Middle frontal gyrus (tissue), 1 donor: ENCODE measurements around the gene TRIM46.
"Not testable (repeated sequence)": the region's sequence is repeated elsewhere in the genome, so short reads cannot be mapped to it uniquely, and the experiment has no call there.

Experiments
- DNase-seq: peaks from one replicate; pipeline ENCODE4 v3.0.0-alpha.2; 2015; ENCODE audit warnings: low spot score; ENCODE audit errors: extremely low spot score

The TRIM46 gene

DNA sequence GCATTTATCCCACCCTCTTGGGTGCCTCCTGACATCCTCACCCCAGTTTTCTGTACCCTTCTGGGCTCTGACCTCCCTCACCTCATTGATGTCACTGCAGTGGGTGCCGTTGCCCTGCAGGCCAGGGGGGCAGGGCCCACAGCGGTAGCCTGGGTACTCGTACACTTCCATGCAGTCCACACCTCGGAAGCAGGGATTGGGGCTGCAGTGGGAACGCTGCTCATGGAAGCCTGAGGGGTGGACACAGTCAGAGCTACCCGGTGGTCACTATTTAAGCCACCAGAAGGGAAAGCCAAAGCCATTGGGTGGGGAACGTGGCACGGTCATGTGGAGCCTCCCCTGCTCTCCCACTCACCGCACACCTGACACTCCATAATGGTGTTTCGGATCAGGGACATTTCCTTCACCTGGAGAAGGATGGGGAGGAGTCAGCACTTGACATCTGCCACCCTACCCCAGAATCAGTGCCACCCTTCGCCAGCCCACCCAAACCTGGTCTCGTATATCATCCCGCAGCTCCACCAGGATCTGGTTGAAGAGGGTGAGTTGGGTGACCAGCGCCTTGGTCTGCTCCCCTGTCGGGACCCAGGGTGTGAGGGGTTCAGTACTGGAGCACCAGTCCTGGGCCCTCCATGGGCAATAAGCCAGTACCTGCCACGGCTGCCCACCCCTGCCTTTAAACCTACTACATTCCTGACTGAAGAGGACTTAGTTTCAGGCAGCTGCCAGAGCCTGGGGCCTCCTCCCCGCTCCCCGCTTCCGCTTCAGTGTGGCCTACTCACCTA lies 29.3 kb downstream of the TRIM46 start:
- DNase-seq, result no peak

DNA sequence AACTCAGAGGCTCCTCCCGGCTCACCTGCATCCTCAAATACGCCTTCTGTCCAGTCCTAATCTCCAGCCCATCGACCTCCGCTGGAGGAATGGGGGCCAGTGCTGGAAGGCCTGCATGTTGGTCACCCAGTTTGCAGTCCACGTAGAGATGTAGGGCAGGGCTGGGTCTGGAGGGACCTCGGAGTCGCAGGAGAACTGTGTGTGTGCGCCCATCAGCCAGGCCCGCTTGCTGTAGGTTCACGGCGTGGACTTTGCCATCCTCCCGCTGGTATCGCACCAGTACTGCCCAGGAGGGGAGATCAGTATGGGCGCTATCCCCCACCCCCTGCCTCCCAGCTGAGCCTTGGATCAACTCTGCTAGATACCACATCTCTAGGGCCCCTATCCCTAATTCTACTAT lies 31.4 kb downstream of the TRIM46 start:
- DNase-seq, result no peak

DNA sequence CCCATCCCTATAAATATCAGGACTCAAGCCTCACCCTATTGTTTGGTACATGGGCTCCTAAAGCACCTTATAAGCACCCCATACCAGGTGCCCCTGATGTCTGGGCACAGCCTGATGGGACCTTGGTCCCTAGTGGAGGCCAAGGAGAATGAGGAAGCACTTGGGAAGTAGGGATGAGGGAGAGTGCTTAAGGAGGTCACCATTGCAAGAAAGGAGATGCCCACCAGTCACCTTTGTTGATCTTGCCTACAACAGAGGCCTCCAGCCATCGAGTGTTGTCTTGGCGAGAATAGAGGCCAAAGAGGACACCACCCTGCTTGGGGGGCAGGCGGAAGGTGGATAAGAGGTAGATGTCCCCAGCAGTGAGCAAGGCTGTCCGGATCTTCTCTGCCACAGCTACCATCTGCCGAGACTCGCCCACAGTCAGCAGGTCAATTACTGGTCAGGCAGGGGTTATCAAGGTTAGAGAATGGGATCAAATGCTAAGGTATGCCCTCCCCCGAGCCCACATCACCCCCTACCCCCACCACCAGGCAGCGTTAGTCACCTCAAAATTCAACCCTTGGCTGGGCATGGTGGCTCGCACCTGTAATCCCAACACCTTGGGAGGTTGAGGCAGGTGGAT lies 32.4 kb downstream of the TRIM46 start:
- DNase-seq, result no peak

DNA sequence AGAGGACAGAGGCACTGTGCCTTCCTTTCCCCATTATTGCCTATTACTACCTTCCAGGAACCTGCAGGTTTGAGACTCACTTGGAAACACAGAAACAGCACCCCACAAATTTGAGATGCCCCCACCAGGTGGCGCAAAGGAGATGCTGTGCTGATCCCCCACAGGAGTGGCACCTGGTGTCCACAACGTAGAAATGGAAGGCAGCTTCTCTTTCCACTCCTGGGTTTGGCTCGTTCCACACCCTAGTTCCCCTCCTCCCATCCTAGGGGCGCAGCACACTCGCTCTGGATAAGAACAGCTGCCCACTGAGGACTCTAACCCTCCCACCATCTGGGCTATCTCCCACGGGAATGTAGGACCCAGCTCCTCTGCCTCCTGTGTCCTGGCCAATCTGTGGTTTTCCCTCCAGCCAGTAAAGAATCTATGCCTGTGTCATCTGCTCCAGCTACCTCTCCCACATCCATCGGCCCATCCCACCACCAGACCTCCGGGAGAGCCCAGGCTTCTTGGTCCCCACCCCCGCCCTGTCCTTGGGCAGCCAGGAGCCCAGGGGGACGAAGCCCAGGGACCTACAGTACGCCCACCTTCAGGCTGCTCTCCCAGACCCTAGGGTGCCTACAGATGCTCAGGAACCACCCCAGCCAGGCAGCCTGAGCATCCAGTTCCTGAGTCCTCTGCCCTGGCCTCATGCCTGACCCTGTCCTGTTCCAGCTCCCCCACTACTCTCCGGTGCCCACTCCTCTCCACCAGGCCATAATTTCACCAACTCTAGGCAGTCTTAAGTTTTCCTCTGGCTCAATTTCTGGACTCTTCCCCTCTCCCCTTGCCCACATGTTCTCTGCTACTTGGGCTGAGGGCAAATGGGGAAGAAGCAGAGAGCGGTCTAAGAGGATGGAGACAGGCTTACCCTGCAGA lies 33.5 kb downstream of the TRIM46 start:
- DNase-seq, result peak; percentile 21

DNA sequence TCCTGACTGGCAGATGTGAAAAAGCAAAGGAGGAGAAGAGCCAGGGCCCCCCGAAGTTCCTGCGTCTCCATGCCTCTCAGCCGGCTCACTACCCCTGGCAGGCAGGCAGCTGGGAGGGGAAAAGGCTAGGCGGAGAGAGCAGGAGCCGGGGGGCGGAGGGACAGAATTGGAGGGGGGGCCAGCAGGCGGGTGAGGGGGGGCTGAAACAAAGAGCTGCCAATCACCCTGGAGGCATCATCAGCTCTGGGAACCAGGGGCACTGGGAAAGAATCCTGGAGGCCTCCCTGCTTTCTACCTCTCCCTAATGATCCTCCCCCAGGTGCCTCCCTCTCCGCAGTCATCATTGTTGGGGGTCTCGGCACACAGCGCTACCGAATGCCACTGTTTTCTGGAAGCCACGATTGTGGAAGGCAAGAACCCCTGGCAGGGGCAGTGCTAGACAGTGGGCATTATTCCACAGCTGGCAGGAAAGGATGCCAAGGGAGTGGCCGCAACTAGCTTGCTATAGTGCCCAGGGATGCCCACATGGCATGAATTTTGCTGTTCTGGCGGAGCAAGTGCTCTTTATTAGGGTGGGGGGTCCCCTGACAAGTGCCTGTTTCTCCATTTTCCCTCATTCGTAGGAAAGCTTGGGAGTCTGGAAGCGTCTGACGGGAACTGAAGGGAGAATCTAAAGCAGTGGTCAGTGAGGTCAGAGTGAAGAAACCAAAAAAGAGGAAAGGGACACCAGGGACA lies 34.3 kb downstream of the TRIM46 start, which contains the start of gene THBS3:
THBS3 (minus strand) TSS at position 92 of the 735 bp plus-strand sequence; CDS start at position 71, 21 bp downstream.
- DNase-seq, result no peak

DNA sequence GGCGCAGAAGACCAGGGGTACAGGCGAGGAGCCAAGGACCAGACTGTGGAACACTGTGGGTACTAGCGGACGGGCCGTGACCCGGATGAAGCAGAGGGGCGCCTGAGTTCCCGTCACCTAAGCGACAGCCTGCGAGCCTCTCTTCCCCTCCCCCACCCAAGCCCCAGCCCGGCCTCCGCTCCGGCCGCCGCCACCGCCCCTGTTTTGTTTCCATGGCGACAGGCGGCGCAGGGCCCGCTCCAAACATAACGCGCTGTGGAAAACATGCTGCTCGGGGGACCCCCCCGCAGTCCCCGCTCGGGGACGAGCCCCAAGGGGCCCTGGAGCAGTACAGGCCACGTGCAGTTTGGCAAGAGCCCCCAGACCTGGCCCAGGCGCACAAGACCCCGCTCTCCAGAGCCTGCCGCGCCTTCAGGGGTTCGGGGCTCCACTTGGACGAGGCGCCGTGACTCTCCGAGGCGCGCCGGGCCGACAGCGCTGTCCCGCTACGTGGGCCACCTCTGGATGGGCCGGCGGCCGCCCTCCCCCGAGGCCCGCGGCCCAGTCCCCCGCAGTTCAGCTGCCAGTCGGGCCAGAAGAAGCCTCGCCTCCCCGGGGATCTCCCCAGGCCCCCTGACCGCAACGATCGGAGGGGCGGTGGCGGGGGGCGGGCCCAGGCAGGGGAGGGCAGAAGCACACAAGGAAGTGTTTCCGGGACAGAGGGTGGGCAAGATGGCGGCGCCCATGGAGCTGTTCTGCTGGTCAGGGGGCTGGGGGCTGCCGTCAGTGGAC lies 35.1 kb downstream of the TRIM46 start, which contains the start of gene MTX1:
MTX1 (plus strand) TSS at position 155 of the 771 bp plus-strand sequence; CDS start at position 265, 110 bp downstream.
- peak; percentile 58 for DNase-seq

DNA sequence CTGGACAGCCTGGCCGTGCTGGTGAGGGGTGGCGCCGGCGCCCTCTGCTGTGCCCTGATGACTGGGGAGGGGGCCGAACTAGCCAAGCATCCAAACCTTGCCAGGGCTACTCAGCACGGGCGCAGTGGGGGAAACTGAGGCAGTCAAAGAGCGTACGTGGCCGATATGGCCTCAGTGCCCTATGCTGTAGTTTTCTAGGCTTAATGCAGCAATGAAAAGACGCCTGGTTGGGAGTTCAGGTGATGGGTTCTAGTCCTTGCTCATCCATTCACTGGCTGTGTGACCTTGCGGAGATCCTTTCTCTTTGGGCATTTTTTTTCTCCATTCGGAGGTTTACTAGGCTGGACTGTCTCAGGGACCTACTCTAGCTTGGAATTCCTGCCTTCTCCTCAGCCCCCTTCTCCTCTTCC lies 35.7 kb downstream of the TRIM46 start:
- DNase-seq, result no peak

DNA sequence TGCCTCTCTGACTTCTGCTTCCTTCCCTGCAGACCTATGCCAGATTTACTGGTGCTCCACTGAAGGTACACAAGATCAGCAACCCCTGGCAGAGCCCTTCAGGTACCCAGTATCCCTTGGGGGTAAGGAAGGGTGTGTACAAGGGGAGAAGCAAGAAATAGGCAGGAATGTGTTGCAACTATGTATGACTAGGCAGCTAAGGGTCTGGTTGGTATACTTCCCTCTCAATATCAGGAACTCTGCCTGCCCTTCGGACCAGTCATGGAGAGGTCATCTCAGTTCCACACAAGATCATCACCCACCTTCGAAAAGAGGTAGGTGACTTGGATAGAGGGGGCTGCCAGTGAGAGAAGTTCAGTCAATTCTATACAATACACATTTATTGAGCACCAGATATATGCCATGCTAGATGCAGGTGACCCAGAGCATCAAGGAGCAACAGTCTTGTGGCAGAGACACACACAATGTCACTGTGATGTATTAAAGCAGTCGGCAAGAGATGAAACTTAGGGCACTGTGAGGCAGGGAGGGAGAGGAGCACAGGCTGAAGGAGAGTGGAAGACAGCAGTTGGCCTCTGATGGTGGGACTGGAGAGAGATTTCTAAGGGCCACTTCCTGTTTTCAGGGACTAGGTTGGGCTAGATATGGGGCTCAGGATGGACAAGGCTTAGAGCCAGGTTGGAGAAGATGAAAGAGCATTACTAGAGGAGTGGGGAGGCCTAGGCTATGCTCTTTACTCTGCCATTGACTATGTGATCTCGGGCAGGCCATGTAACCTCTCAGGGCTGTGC lies 36.9 kb downstream of the TRIM46 start:
- DNase-seq, result no peak

DNA sequence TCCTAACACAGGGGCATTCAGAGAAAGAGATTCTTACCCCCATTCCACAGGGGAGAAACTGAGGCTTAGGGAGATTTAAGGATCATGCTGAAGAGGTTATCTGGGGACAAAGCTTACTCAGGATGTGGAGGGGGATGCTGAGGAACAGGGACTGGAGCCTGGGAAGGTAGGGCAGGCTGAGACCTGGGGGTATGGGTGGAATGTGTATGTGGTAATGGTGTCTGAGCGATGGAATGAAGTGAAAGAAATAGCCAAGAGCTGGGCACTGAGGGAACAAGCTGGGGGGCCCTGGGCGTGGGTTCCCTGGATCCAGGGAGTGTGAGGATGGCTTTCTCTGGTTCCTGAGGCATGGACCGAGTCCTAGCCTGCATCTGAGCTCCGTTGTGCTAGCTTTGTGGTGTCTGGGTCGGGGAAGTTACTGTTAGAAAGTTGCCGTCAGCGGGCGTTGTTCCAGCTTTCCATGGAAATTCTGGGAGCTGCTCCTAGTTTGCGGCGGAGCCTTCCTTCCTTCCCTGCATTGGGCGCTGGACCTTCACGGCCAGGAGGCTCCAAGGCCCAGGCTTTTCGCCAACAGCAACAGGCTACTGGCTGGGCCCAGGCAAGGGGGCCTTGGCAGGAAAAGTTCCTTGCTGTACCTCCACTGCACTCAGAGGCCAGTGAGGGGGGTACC lies 37.9 kb downstream of the TRIM46 start:
- not testable (repeated sequence) for DNase-seq

DNA sequence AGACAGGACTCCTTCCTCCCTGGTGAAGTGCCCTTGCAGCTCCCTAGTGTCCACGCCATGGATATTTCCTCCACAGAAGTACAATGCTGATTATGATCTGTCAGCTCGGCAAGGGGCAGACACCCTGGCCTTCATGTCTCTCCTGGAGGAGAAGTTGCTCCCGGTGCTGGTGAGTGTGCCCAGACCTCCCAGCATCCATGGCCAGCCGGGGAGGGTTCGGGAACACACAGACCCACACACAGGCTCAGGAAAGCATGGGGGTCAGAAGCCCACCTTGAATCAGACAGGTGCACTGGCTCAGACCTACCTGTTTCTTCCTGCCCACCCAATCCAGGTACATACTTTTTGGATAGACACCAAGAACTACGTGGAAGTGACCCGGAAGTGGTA lies 38.4 kb downstream of the TRIM46 start:
- DNase-seq, result not testable (repeated sequence)

DNA sequence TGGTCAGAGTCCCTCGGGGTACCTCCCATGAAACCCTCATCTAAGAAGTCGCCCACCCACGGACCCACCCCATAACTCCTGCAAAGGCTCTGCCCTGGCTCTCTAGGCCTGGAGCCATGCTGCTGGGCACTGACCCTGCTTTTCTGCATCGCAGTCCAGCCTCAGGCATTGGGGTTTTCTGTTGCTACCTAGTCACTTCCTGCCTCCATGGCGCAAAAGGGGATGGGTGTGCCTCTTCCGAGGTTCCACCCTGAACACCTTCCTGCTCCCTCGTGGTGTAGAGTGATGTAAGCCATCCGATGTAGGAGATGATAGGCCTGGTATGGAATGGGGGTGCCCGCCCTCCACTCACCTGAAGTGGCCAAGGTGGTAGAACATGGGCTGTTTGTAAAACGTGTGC lies 41.1 kb downstream of the TRIM46 start:
- not testable (repeated sequence) for DNase-seq

DNA sequence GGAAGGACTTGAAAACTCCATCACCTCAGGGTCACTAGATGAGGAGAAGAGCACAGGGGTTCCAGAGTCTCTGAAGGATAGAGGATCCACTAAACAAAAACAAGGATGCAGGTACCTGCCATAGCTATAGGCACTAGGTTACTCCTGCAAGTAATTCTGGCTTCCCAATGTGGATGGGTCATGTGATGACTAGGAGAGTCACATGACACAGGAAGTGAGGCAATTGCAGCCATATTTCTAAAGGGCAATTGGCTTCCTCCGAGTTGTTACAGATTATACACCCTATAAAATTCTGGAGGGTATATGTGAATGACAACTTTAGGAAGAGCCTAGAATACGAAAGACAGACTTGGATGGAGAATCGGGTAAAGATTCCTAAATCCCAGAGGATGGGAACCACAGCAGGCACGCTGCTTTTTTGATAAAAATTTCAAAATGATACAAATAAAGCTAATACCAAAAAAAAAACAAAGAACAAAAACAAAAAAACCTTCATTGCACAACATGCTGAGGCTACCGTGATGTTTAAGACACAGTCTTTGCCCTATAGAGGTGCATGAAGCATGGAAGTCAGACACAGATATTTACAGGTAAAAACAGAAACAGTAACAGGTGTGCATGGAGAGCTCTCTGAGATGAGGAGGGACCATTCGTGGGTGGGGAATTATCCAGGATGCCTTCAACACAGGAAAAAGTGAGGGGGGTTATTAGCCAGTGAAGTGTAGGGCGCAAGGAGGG lies 45.4 kb downstream of the TRIM46 start:
- peak; percentile 83 for DNase-seq

DNA sequence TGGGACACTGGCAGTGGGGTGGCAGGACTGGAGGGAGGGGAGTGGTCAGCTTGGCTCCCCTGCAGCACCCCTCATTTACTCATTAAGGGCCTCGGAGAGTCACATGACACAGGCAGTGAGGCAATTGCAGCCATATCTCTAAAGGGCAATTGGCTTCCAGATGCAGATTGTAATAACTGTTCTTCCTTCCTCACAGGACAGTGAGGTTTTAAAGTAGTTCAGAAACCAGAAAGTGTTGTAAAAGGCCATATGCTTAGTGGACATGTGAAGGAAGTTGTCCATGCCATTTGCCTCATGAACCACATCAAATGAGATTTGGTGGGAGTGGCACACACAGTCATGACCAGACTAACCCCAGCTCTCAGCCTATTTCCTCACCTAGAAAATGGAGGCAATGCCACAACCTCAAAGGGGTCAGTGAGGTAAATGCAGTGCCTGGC lies 46.0 kb downstream of the TRIM46 start:
- peak; percentile 18 for DNase-seq

DNA sequence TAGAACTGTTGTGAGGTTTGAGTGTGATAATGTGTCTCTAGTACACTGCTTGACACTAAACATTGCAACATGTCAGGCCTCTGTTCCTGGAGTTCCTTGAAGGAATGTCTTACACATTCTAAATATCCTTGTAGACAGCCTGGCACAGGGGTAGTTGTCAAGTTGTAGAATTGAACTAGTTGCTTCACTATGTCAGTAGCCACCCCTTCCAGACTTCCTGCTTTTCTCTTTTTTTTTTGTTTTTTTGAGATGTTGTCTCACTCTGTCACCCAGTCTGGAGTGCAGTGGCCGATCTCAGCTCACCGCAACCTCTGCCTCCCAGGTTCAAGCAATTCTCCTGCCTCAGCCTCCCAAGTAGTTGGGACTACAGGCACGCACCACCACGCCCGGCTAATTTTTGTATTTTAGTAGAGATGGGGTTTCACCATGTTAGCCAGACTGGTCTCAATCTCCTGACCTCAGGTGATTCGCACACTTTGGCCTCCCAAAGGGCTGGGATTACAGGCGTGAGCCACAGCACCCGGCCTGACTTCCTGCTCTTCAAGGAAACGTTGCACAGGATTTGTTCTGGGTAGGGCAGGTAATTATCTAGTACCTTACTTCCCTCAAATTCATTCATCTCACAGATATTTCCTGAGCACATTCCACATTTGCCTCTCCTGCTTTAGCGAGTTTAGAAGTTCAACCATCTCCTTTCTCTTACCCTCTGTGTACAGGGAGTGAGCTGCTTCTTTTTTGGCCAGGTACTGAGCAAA lies 46.7 kb downstream of the TRIM46 start:
- not testable (repeated sequence) for DNase-seq

DNA sequence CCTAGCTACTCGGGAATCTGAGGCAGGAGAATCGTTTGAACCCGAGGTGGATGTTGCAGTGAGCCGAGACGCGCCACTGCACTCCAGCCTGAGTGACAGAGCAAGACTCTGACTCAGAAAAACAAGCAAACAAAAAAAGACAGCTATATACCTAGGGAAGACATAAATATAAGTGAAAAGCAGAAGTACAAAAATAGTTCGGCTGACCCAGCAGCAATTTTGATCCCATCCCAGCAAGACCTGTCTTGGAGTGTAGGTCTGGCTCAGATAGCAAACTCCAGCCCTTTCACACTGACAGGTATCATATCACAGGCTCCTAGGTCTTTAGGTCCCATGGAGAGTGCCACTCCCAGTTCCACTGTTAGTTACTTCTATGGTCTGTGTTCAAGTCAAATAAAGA lies 49.4 kb downstream of the TRIM46 start:
- no peak for DNase-seq

DNA sequence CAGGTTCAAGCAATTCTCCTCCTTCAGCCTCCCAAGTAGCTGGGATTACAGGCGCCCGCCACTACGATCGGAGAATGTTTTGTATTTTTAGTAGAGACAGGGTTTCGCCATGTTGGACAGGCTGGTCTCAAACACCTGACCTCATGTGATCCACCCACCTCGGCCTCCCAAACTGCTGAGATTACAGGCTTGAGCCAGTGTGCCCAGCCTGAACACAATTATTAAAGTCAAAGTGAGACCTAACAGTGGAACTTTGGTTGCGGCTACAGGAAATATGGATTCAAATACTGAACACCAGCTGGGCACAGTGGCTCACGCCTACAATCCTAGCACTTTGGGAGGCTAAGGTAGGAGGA lies 51.7 kb downstream of the TRIM46 start:
- not testable (repeated sequence) for DNase-seq

DNA sequence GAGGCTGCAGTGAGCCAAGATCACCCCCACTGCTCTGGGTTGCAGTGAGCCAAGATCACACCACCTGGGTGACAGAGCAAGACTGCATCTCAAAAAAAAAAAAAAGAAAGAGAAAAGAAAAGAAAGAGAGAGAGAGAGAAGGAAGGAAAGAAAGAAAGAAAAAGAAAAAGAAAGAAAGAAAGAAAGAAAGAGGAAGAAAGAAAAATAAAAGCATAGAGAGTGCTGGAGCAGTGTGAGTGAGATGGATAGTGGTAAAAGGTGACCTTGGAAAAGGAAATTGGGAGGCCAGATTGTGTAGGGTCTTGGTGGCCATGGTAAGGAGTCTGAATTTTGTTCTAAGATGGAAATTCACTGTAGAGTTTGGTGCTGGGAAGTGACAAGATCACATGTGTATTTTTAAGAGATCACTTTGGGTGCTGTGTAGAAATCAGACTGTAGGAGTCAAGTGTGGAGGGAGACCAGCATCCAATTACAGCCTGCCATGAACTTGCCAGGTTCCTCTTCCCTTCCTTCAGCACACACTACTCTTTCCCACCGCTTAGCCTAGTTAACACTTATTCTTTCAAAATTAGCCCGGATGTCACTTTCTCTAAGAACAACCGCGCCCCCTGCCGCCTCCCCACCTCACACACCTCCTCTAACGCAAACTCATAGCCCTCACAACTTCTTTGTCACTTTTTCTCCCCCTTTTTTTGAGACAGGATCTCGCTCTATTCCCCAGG lies 52.7 kb downstream of the TRIM46 start:
- DNase-seq, result peak; percentile 29
